ENCODE results near the gene CPT1A.
"Not testable (repeated sequence)": the region's sequence is repeated elsewhere in the genome, so short reads cannot be mapped to it uniquely, and the experiment has no call there.

The CPT1A gene

DNA sequence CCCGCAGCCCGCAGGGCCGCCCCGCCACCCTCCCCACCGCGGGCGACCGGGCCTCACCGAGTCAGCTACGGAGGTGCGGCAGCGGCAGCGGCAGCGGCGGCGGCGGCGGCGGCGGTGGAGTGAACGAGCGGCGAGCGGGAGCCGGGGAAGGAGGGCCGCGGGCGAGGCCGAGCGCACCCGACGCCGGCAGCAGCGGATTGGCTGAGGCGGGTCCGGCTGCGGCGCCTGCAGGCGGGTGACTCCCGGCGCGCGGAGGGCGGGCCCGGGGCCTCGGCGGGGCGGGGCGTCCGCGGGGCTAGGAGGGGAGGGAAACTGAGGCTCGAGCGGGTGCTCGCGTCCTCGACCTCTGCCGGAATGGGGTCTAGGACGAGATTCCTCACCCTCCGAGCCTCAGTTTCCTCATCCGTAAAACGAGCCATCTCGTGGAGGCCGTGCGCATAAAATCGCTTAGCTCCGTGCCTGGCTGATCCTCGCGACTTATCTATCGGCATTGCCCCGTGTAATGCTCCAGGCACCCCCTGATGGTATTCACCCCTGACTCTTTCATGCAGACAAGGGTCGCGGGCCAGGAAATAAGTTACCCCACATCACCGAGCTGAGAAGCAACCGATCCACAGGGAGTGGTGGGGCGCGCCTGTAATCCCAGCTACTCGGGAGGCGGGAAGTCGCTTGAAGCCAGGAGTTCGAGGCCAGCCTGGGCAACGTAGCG lies at the start of gene CPT1A:
Gene CPT1A (minus strand): TSS at position 199 of the 709 bp plus-strand sequence. CDS start 26,442 bp downstream, outside the sequence.
- no peak for DNase-seq (ENCODE audit: low read depth)

DNA sequence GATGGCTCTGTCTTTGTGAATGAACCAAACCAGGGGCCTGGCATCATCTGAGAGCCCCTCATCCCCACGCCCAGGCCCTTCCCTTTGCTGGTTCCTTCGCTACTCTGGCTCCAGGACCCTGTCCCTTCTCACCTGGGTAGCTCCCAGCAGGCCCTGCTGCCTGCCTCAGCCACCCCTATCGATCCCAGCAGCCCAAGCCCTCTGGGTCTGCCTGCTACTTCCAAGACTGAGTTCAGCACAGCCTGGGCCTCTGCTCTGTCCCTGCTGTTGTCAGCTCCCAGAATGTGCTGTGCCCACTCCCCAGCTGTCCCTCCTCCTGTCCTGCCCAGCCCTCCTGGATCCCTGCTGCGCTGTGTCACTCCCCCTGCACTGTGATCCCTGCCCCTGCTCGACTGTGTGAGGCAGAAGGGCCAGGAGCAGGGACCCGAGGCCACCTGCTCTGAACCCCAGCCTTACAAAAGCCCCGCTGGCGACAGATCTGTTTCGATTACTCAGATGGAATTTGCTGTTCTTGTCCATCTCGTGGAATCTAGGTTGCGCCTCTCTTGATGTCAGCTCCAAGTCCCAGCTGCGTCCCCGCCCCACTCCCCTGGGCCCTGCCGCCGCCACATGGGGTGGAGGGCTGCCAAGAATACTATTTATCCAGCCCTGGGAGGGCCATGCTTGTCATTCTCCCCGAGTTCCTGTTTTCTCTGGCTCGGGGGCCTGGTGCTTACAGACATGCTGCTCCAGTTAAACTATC lies 48.9 kb upstream of the CPT1A start:
- DNase-seq (ENCODE audit: low read depth) = no peak

DNA sequence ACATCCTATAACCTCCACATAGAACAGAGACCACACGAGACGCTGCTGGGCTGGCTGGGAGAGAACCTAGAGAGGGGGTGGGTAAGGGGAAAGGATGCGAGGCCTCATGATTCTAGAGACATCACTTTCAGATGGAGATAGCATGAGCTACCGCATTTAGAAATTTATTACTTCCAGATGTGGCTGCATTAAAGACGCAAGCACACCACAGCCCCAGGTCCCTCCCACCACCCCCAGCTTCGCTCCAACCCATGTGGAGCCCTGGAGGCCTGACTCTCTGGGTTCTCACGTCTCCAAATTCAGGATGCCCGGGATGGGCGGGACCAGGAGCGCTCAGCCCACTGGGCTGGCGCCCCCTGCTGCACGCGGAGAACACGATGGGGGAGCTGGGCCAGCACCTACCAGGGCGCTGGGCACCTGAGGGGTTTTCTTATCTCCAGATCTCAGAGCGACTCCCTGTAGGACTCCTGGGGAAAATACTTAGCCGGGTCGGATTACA lies 48.3 kb upstream of the CPT1A start:
- DNase-seq (ENCODE audit: low read depth) = no peak

DNA sequence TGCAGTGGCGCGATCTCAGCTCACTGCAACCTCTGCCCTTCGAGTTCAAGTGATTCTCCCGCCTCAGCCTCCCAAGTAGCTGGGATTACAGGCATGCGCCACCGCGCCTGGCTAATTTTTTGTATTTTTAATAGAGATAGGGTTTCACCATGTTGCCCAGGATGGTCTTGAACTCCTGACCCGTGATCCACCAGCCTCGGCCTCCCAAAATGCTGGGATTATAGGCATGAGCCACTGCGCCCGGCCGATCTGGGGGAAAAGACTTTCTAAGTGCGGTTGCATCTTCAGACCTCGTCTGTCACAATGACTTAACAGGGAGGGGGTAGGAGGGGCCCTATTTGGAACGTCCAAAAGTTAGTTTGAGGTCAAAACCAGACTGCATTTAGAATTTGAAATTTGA lies 43.1 kb upstream of the CPT1A start:
- DNase-seq (ENCODE audit: low read depth) = not testable (repeated sequence)

DNA sequence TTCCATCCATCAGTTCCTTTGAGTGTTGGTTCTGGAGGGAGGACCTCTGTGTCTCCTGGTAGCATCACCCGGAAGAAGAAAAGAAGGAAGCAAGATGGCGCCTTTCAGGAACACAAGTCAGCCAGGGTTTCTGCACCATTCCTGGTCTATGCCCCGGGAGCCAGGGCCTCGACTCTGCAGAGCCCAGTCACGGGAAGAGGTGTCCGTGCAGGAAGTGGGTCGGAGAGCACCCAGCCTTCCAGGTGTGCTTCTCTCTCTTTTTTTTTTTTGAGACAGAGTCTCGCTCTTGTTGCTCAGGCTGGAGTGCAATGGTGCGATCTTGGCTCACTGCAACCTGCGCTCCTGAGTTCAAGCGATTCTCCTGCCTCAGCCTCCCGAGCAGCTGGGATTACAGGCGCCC lies 40.7 kb upstream of the CPT1A start:
- DNase-seq (ENCODE audit: low read depth) = no peak

DNA sequence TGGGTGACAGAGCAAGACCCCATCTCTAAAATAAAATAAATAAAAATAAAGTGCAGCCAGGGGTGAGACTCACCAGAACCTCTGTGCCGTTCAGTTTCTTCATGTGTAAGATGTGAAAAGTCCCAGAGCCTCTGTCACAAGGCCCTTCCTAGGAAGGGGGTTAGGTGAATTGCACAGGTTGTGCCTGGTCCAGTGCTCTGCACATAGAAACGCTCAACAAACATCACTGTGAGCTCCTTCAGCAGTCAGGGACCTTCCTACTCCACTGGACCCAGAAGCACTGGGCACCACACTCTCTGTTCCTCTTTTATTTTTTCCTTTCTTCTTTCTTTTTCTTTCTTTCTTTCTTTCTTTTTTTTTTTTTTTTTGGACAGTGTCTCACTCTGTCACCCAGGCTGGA lies 39.6 kb upstream of the CPT1A start:
- DNase-seq (ENCODE audit: low read depth) = no peak

DNA sequence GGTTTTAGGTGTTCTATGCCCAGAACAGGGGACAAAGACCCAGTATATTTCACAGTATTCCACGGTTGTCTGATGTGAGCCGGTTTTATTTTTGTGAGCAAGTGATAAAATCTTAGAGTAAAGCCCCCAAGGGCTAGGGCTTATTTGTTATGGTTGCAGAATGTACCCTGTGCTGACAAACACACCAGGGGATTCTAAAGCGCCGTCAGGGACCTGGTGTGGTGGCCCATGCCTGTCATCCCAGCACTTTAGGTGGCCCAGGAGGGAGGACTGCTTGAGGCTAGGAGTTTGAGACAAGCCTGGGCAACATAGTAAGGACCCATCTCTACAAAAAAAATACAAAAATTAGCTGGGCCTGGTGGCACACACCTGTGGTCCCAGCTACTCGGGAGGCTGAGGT lies 39.1 kb upstream of the CPT1A start:
- no peak for DNase-seq (ENCODE audit: low read depth)

DNA sequence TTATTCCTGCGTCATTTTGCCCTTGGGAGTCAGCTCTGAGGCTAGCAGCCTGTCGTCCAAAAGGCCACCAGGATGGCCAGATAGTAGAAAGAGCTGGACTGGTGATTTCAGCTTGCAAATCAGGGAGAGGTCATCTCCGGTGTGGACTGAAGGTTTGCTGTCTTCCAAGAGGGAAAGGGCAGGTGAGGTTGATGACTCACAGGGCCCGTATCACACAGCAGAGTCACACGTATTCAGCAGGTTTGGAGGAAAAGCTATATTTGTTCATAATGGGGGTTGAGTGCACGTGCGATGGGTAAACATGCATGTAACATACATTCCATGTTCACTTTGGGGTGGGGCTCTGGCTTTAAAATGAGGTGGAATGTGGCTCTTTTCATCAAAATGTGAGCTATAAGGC lies 36.3 kb upstream of the CPT1A start:
- DNase-seq (ENCODE audit: low read depth) = no peak

DNA sequence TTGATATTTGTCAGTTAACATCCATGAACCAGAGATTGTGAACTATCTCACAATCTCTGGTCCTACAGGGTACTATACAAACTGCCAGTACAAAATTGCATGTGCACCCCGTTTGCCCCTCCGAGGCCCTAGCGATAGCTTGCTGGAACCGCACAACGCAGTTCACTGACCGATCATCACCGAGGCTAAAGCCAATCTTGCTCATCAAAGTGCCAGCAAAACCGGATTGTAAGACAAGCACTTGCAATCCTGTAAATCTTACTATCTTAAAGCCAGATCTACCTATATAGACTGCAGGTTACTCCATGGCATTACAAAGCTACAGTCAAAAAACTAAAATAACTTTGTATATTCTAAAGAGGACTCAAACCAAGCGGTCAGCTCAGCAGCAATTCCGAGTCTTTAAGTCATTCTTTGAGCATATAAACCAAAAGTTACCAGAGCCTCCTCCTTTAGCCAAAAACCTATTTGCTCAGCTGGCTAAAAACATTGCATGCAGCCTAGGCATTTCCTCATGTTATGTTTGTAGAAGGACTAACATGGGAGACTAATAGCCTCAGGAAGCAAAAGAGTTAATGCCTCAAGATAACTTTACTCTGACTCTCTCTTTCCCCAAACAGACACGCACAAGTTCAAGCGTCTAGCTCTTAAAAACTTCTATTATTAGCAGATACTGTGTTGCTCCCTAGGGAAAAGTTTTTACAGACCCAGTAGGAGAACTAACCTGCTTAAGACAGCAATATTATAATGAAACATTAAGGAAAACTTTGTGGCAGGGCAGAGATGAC lies 30.7 kb upstream of the CPT1A start:
- DNase-seq (ENCODE audit: low read depth) = no peak

DNA sequence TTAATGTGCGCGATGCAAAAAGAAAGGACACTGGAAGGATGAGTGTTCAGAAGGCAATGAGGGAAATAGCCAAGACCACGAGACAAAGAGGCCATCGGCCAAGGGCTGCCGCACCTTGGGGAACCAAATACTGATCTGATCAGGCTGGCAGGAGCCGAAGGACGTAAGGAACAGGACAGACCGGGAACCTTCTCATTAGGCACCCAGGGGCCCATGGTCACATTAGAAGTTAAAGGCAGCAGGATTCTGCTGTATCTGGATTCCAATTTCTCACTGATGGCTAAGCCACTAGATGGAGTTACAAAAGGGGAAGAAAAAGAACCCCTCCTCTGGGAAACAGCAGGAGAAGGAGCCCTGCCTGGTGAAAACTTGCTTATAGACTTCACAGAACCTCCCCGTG lies 28.8 kb upstream of the CPT1A start:
- no peak for DNase-seq (ENCODE audit: low read depth)

DNA sequence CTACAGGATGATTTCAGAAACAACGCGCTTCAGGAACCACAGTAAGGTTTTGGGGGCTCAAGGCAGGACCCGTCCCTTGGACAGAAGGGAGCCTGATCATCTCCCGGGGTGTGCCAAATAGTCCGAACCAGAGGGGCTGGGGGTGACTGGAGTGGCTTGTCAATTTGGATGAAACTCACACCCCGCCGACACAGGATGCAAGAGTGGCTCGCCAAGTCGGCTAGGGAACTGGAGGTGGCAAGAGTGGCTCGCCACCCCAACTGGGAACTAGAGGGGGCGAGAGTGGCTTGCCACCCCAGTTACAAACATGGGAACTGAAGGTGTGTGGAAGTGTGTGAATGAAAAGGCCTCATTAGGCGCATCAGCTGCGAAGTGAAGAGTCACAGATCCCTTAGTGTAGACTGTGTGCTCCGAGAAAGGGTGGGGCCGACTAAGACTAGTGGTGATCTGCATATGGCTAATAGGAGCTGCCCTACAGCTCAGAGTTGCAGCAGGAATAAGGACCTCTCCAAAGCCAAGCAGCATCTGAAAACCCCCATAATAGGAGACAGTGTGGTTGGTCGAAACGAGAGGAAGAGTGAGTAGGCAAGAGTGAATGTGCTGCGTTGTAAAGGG lies 26.6 kb upstream of the CPT1A start:
- DNase-seq (ENCODE audit: low read depth) = no peak

DNA sequence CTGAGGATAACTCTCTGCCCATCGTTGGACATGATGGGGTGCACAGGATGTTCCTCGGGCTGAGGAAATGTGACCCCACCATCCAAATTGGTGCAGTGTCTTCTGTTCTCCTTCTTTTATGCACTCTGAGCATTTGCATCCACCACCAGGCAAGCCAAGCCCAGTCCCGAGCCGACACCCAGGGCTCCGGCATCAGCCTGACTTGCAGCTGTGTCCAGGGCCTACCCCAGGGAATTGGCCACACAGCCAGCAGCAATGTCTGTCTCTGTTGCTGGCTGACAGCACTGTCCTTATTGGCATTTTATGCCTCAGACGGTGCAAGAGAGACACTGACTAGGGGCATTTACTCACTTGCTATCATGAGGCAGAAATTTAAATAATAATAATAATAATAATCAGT lies 25.4 kb upstream of the CPT1A start:
- DNase-seq (ENCODE audit: low read depth) = no peak

DNA sequence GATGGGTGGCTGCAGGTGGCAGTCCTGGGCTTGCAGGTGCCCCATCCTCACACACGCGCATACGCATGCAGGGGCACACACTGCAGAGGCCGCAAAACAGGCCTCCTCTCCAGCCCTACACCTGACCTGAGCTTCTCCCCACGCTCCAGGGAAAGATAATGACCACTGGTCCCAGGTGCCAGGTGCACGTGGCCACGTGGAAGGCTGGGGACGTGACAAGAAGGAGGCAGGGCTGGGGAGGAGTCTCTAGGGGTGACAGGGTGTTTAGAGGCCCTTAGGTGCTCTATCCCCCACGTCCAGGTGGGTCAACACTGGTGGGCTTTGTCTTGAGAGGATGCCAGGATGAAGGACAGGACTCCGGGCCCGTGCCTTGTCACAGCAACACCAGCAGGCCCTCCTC lies 23.5 kb upstream of the CPT1A start:
- no peak for DNase-seq (ENCODE audit: low read depth)

DNA sequence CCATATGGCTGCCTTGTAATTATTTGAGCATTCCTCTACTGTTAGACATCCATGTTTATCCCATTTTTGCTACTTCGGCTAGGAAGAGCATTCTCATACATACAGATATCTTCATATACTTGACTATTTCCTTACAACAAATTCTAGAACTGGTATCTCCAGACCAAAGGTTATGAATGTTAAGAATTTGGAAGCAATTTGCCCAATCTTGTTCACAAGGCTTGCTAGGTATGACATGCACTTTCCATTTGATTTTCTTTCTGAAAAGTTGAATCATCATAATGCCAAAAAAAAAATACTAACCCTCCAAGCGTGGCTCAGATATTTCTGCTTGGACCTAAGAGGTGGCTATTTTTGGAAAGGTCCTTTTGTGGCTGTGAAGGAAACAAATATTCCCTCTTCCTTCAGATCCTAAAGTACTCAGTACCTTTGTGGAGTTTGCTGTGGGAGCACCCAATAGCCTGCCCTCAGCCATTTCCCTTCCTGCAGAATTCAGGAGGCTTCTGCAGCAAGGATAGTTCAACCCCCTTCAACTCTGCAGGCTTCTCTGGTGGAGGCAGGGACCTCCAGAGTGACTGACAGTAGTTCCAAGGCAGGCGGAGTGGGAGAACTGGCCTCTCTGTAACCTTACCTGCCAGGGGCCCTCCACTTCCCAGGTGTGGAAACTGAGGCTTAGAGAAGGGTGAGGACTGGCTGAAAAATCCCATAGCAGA lies 22.0 kb upstream of the CPT1A start:
- DNase-seq (ENCODE audit: low read depth) = no peak

DNA sequence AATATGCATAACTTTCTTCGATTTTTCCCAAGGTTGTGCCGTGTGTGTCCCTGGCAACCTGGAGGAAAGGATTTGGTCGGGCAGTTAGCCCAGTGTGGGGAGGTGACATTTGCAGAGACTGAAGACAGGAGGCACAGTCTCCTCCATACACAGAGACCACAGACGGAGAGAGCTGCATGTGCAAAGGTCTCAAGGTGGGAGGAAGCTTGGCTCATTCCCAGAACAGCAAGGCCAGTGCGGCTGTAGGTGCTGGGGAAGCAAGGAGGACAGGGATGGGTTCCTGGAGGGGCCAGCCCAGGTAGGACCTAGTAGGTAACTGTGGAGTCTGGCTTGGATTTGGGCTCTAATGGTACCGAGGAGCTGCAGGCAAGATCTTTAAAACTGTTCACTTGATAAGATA lies 20.7 kb upstream of the CPT1A start:
- DNase-seq (ENCODE audit: low read depth) = no peak

DNA sequence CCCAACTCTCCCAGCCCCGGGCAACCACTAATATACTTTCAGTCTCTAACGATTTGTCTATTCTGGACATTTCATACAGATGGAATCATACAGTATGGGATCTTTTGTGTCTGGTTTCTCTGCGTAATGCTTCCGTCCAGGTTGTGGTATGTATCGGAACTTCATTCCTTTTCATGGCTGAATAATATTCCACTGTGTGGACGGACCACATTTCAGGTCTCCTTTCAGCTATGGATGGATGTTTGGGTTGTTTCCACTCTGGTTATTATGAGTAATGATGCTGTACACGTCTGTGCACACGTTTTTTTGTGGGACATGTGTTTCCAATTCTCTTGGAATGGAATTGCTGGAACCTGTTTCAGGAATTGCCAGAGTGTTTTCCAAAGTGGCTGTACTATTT lies 17.4 kb upstream of the CPT1A start:
- no peak for DNase-seq (ENCODE audit: low read depth)

DNA sequence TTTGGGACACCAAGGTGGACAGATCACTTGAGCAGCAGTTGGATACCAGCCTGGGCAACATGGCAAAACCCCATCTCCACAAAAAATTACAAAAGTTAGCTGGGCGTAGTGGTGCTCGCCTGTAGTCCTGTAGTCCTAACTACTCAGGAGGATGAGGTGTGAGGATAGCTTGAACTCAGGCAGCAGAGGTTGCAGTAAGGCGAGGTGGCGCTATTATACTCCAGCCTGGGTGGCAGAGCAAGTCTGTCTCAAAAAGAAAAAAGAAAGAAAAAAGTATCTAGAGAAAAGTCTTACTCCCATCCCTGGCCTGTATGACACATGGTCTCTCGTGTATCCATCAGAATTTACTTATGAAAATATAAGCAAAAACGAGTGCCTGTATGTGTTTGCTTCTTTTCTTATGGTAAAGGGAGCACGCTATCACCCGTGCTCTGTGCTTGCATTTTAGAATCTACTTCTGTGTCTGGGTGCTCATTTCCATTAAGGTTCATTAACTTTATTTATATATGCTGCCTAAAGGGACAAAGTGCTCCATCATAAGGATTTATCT lies 15.4 kb upstream of the CPT1A start:
- DNase-seq (ENCODE audit: low read depth) = no peak

DNA sequence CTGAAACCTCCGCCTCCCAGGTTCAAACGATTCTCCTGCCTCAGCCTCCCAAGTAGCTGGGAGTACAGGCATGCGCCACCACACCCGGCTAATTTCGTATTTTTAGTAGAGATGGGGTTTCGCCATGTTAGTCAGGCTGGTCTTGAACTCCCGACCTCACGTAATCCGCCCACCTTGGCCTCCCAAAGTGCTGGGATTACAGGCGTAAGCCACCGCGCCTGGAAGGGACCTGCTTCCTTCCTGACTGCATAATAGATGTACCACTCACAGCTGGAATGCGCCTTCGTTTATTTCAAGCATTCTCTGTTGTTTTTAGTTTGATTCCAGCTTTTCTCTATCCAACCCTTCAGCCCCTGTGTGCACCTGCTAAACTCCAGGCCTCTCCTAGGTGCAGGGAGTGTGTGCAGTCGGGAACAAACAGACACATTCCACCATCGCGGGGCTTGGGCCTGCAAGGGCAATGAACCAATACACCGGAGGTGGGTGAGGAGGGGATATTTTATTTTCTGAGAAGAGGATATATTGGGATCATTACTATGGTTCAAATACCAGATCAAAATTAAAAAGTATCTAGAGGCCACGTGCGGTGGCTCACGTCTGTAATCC lies 14.8 kb upstream of the CPT1A start:
- not testable (repeated sequence) for DNase-seq (ENCODE audit: low read depth)

DNA sequence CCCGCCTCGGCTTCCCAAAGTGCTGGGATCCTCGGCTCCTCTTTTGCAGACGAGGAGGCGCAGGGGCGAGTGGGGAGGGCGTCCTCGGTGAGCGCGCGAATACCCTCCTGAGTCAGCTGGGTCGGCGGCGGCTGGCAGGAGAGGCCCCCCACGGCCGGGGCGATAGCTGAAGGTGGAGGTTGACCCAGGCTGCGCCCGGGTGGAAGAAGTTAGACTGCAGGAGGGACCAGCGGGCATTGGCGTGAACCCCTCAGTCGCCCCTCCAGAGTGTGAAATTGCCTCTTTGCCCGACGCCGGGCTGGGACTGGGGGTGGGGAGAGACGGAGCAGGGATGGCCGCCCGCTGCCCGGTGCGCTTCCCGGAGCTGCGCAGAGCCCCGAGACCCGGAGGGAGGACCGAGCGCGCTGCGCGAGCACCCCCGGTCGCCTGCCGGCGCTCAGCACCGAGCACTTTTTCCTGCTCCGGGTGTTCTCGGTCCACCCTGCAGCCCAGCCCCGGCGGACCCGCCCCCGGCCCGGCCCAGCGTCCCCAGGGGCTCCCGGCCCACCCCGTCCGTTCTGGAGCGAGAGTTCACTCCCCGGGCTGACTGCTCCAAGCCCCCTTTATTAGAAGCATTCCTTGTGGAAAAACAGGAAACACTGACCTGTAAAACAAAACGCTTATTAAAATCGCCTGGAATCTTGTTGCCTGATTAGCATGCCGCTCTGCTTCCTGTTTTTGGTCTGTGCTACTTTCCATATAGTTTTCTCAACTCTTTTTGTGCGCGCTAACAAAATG lies 13.7 kb upstream of the CPT1A start:
- DNase-seq (ENCODE audit: low read depth) = no peak

DNA sequence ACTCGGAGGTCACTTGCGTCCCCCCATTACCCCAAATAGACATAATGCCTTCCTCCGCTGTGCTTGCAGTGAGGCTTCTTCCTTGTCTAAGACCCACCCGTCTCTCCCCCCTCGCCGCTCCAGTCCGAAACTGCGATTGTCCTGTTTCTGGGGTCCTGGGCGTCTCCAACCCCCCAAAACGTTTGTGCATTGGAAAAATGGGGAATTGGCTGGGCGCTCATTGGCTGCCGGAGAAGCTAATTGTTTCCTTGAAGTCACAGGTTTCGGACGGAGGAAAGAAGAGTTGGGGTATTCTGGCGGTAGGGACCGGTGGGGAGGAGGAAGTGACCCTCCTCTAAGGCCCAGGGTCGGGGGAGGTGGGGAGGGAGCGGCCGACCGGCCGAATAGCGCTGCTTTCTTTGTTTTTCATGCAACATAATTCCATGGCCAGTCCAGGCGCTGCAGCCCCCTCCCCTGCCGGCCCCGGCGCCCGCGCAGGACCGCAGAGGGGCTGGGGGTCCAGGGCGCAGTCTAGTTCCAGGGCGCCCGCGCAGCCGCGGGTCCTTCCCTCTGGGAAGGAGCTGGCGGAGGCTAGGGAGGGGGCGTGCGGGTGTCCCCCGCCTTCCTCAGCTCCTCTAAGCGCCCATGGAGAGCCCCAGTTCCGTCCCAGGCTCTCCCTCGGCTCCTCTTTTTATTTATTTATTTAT lies 12.7 kb upstream of the CPT1A start:
- DNase-seq (ENCODE audit: low read depth) = no peak
